HL-60 (cell line): ENCODE results near the gene SMC6.

Source experiments
- CTCF ChIP-seq: IDR thresholded peaks from one replicate; pipeline ENCODE4 v1.5.1; 2011; ENCODE audit warnings: low read length, control low read depth, inconsistent platforms; ENCODE audit not compliant: insufficient read depth
- GABPA ChIP-seq: IDR thresholded peaks from 2 replicates; pipeline ENCODE4 v1.6.1; 2012; ENCODE audit warnings: low read depth
- POLR2AphosphoS5 ChIP-seq: IDR thresholded peaks from 2 replicates; pipeline ENCODE4 v1.6.1; 2012; ENCODE audit warnings: low read depth
- REST ChIP-seq: IDR thresholded peaks from 2 replicates; pipeline ENCODE4 v1.6.1; 2012; ENCODE audit warnings: low read depth; ENCODE audit not compliant: insufficient replicate concordance
- SPI1 ChIP-seq: IDR thresholded peaks from 2 replicates; pipeline ENCODE4 v1.6.1; 2012; ENCODE audit warnings: low read depth, mild to moderate bottlenecking, borderline replicate concordance

GRCh38 chr2:17799301-17800120, 45.9 kb upstream of the SMC6 start:
- TF ChIP-seq POLR2AphosphoS5 (no peak), CTCF (no peak), GABPA (no peak), REST (no peak), SPI1 (no peak)
